Mesendoderm (in vitro differentiated cells): ENCODE data around the gene PRR35.
A peak's percentile ranks its signal among the peaks of the same experiment; 100 is the strongest.

Experiments used
- DNase-seq: peaks from one replicate; pipeline ENCODE4 v3.0.0; 2013
- H2AK5ac ChIP-seq: 2 replicates; pipeline ENCODE4 v1.6.1; 2013; ENCODE audit warnings: low read length, inconsistent platforms
- H2BK120ac ChIP-seq: 2 replicates; pipeline ENCODE4 v1.6.1; 2013; ENCODE audit warnings: low read depth, mild to moderate bottlenecking, low read length, moderate library complexity, mixed read lengths
- H2BK15ac ChIP-seq: replicated peaks from 2 replicates; pipeline ENCODE4 v1.6.1; 2013; ENCODE audit warnings: low read depth, mild to moderate bottlenecking, moderate library complexity
- H2BK5ac ChIP-seq: 2 replicates; pipeline ENCODE4 v1.6.1; 2013; ENCODE audit warnings: low read length, inconsistent platforms
- H3K18ac ChIP-seq: 2 replicates; pipeline ENCODE4 v1.6.1; 2013; ENCODE audit warnings: mild to moderate bottlenecking, low read length, mixed read lengths
- H3K23ac ChIP-seq: one replicate; pipeline ENCODE4 v1.6.1; 2013; ENCODE audit warnings: low read length
- H3K27ac ChIP-seq: 2 replicates; pipeline ENCODE4 v1.5.1; 2013; ENCODE audit warnings: low read depth, mild to moderate bottlenecking, inconsistent platforms, low read length, moderate library complexity
- H3K27me3 ChIP-seq: 2 replicates; pipeline ENCODE4 v1.6.1; 2013; ENCODE audit warnings: low read length, control low read depth, mild to moderate bottlenecking, inconsistent platforms; ENCODE audit not compliant: insufficient read depth, poor library complexity
- H3K36me3 ChIP-seq: 2 replicates; pipeline ENCODE4 v1.6.1; 2013; ENCODE audit warnings: low read length, inconsistent platforms; ENCODE audit not compliant: control insufficient read depth, insufficient read depth
- H3K4ac ChIP-seq: one replicate; pipeline ENCODE4 v1.6.1; 2013; ENCODE audit warnings: low read depth, mild to moderate bottlenecking, low read length, moderate library complexity
- H3K4me1 ChIP-seq: 2 replicates; pipeline ENCODE4 v1.6.1; 2013; ENCODE audit warnings: low read depth, low read length, inconsistent platforms; ENCODE audit not compliant: control insufficient read depth
- H3K4me2 ChIP-seq: 2 replicates; pipeline ENCODE4 v1.6.1; 2013; ENCODE audit warnings: low read length
- H3K4me3 ChIP-seq: 2 replicates; pipeline ENCODE4 v1.5.1; 2013; ENCODE audit warnings: mild to moderate bottlenecking, low read length
- H3K56ac ChIP-seq: one replicate; pipeline ENCODE4 v1.6.1; 2013; ENCODE audit warnings: low read length
- H3K79me1 ChIP-seq: 2 replicates; pipeline ENCODE4 v1.6.1; 2013; ENCODE audit warnings: low read length, inconsistent platforms
- H3K79me2 ChIP-seq: 2 replicates; pipeline ENCODE4 v1.6.1; 2013; ENCODE audit warnings: mild to moderate bottlenecking, low read length; ENCODE audit not compliant: control insufficient read depth, insufficient read depth
- H3K9ac ChIP-seq: 2 replicates; pipeline ENCODE4 v1.6.1; 2013; ENCODE audit warnings: low read length, inconsistent platforms
- H4K5ac ChIP-seq: one replicate; pipeline ENCODE4 v1.6.1; 2013; ENCODE audit warnings: low read length
- H4K8ac ChIP-seq: one replicate; pipeline ENCODE4 v1.6.1; 2013; ENCODE audit warnings: low read depth, mild to moderate bottlenecking, control low read depth, low read length, moderate library complexity
- WGBS: extraction: QIAGEN DNeasy Blood & Tissue Kit; methylation state at CpG from one replicate; pipeline ENCODE4 v1.1.7; 2013; ENCODE audit warnings: low lambda C conversion rate, missing lambda C conversion rate; ENCODE audit not compliant: insufficient coverage; ENCODE audit errors: extremely low coverage; 5-methylcytosine and 5-hydroxymethylcytosine counted together

PRR35 gene

DNA sequence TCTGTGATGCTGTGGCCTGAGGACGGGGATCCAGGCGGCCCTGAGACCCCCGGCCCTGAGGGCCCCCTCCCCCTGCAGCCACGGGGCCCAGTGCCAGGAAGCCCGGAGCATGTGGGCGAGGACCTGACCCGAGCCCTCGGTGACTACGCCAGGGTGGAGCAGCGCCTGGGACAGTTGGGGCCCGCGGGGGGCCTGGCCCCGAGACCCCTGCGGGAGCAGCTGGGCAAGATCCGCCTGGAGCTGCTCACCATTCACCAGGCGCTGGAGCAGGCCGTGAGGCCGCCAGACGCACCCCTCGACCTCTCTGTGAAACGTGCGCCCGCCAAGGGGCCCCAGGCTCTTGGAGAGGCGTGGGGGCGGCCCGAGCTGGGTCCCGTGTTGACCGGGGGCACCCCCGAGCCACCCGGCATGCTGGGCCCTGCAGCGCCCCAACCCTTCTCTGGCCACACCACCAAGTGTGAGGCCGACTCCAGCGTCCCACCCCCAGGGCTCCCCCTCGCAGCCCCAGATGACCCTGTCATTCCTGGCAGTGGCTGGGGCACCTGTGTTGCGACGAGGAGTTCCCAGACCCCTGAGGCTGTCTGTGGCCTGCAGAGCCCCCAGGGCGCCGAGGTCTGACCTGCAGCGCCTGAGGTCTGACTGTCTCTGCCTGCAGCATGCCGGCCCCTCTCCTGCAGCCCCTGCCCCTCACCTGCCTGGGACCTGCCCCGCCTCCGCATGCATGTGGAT lies 4.7 kb downstream of the PRR35 start:
- Histone ChIP-seq H3K9ac (no peak overlapping the region), H2BK15ac (no peak overlapping the region), H2BK5ac (no peak overlapping the region), H4K8ac (no peak overlapping the region), H3K4me3 (no peak overlapping the region), H3K4ac (no peak overlapping the region), H3K79me2 (no peaks in the 10 kb centered on the region), H3K79me1 (no peaks in the 10 kb centered on the region), H3K4me1 (peaks cover 4% of the 10 kb centered on the region), H3K56ac (no peak overlapping the region), H3K4me2 (no peak overlapping the region), H2BK120ac (no peak overlapping the region), H3K23ac (no peak overlapping the region), H4K5ac (no peak overlapping the region), H2AK5ac (no peak overlapping the region), H3K27ac (no peak overlapping the region), H3K18ac (no peak overlapping the region), H3K27me3 (peaks cover 5% of the 10 kb centered on the region), H3K36me3 (no peaks in the 10 kb centered on the region)
- no CpG with 5 or more reads among the region's 42 CpGs for WGBS
- DNase-seq = no peak

DNA sequence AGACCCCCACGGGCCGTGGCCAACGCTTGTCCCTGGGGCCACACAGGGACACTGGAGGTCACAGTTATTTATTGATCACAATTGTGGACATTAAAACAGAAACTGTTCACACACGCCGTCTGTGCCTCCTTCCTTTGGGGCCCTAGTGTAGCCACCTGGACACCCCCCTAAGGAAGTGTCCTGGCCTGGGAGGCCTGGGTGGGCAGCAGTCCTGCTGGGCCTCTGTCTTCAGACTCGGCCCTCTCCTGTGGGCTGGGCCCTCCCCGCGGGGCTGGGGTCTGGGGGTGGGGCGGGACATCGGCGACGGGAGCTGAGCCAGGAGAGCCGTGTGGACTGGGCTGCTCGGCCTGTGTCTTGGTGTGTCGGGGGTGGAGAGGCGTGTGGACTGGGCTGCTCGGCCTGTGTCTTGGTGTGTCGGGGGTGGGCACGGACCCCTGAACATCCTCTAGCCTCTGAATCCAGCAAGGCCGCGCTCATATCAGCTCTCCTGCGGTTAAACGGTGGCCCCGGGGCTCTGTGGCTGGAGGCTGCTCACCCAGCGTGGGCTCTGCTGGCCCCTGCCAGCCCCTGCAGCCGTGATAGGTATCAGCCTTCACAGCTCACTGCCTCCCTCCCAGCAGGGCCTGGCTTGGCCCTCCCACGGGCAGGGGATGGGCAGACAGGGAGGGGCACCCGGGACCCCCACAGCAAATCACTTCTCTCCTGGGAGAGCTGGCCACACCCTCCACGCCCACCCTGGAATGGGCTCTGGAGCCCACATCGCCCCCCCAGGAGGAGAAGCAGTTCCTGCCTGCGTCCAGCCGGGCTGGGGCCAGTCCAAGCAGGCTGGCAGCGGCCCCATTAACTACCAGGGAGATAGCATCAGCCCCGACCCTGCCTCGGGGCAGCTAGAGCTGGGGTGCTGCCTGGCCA lies 5.5 kb downstream of the PRR35 start:
- Histone ChIP-seq H3K36me3 (no peaks in the 10 kb centered on the region), H3K9ac (no peak overlapping the region), H3K56ac (peak overlapping the region; percentile 25), H2AK5ac (no peak overlapping the region), H3K4ac (no peak overlapping the region), H4K5ac (no peak overlapping the region), H3K79me2 (peaks cover 3% of the 10 kb centered on the region), H2BK15ac (no peak overlapping the region), H4K8ac (no peak overlapping the region), H3K27me3 (peaks cover 4% of the 10 kb centered on the region), H3K18ac (no peak overlapping the region), H3K4me1 (peaks cover 4% of the 10 kb centered on the region), H3K4me3 (no peak overlapping the region), H2BK120ac (no peak overlapping the region), H3K4me2 (no peak overlapping the region), H2BK5ac (no peak overlapping the region), H3K27ac (no peak overlapping the region), H3K79me1 (peaks cover under 1% of the 10 kb centered on the region), H3K23ac (no peak overlapping the region)
- no CpG with 5 or more reads among the region's 35 CpGs for WGBS
- DNase-seq = no peak

DNA sequence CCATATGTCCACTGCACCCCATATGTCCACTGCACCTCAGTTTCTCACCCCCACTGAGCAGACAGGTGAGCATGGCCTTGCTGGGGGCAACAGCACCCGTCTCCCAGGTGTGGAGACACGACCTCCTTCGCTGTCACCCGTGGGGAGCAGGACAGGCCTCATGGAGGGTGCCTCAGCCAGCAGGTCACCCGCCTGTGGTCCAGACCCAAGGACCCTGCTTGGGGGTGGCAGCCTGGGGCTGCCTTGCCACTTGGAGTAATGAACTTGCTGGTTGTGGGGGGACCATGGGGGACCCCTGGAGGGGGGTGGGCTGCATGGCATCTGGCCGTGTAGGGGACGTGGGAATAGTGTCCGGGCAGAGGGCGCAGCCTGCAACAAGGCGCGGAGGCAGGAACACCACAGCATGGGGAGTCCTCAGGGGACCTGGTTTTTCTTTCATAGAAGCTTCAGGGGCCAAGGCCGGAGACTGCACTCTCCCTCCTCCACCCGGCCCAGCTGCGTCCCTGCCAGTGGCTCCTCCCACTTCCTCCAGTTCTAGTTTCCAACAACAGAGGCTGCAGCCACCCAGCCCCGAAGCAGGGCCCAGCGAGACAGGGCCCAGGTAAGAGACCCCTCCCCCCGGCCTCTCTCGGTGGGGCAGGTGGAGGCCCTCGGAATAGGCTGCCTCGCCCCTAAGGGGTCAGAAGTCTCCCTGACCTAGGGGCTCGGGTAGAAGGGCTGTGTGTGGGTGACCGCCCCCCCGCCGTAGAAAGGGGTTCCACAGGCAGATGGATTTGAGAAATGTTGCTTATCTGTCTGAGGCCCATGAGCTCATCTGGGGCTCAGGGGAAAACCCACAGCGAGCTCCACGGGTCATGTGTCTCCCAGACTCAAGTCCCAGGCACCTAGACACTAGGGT lies 6.5 kb downstream of the PRR35 start, which contains the start of gene NHLRC4:
Gene NHLRC4, plus strand, starts transcription at position 531 of the 898 bp plus-strand sequence. CDS start 1,043 bp downstream, outside the sequence.
- Histone ChIP-seq H3K4ac (peak within 1 kb of the TSS; percentile 29), H3K79me2 (peaks cover 6% of the 10 kb centered on the region), H3K27me3 (no peaks in the 10 kb centered on the region), H3K4me3 (no peak within 1 kb of the TSS), H2BK120ac (no peak within 1 kb of the TSS), H3K56ac (peak within 1 kb of the TSS; percentile 56), H3K23ac (no peak within 1 kb of the TSS), H2BK5ac (no peak within 1 kb of the TSS), H3K4me2 (no peak within 1 kb of the TSS), H3K79me1 (peaks cover 1% of the 10 kb centered on the region), H3K4me1 (peaks cover 4% of the 10 kb centered on the region), H2BK15ac (no peak within 1 kb of the TSS), H4K8ac (no peak within 1 kb of the TSS), H3K9ac (peak within 1 kb of the TSS; percentile 1), H3K36me3 (no peaks in the 10 kb centered on the region), H3K18ac (no peak within 1 kb of the TSS), H2AK5ac (no peak within 1 kb of the TSS), H3K27ac (no peak within 1 kb of the TSS), H4K5ac (no peak within 1 kb of the TSS)
- DNase-seq = peak; percentile 76
- WGBS = no CpG with 5 or more reads among the region's 26 CpGs

DNA sequence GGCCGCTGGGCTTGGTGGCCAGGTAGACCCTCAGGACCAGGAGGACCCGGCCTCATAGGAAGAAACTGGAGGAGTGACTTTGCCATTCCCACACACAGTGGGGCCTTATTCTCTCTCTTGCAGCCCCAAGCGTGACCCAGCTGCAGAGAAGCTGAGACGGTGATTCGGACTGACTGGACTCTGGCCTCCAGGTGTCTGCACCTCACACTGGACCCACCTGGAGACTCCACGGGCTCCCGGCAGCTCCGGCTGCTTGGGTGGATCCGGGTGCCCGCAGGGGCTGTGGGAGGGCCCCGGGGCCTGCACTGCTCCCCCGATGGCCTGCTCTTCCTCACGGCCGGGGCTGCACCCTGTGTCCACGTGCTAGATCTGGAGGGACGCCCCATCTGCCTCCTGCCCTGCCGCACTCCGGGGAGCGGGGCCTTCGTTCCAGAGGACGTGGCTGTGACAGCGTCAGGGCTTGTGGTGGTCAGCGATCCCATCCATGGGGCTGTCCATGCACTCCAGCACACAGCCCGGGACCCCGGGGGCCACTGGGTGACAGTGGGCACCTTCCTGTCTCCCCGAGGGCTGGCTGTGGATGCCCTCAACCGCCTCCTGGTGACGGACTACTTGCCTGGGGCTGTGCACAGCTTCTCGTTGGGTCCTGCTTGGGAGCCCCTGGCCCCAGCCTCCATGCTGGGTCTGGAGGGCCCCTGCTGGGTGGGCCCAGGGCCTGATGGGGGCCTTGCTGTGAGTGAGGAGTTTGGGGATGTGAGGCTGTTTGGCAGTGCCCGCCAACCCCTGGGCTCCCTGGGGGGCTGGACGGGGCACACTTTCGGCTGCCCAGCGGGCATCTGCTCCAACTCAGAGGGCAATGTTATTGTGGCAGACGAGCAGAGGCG lies 7.4 kb downstream of the PRR35 start:
- Histone ChIP-seq H3K27me3 (no peaks in the 10 kb centered on the region), H4K8ac (no peak overlapping the region), H3K9ac (no peak overlapping the region), H2BK120ac (no peak overlapping the region), H3K4me3 (no peak overlapping the region), H2AK5ac (no peak overlapping the region), H3K79me1 (peaks cover 4% of the 10 kb centered on the region), H3K4me1 (peaks cover 4% of the 10 kb centered on the region), H2BK15ac (no peak overlapping the region), H3K18ac (no peak overlapping the region), H3K23ac (no peak overlapping the region), H4K5ac (no peak overlapping the region), H2BK5ac (no peak overlapping the region), H3K4ac (no peak overlapping the region), H3K4me2 (no peak overlapping the region), H3K27ac (no peak overlapping the region), H3K36me3 (no peaks in the 10 kb centered on the region), H3K56ac (no peak overlapping the region), H3K79me2 (peaks cover 6% of the 10 kb centered on the region)
- no CpG with 5 or more reads among the region's 35 CpGs for WGBS
- DNase-seq = no peak
